ENCODE measurements around the gene DDX1.

GRCh38 chr2:15658911-15659310 lies 67.2 kb downstream of the DDX1 start:
- TF ChIP-seq, protein P1, sequence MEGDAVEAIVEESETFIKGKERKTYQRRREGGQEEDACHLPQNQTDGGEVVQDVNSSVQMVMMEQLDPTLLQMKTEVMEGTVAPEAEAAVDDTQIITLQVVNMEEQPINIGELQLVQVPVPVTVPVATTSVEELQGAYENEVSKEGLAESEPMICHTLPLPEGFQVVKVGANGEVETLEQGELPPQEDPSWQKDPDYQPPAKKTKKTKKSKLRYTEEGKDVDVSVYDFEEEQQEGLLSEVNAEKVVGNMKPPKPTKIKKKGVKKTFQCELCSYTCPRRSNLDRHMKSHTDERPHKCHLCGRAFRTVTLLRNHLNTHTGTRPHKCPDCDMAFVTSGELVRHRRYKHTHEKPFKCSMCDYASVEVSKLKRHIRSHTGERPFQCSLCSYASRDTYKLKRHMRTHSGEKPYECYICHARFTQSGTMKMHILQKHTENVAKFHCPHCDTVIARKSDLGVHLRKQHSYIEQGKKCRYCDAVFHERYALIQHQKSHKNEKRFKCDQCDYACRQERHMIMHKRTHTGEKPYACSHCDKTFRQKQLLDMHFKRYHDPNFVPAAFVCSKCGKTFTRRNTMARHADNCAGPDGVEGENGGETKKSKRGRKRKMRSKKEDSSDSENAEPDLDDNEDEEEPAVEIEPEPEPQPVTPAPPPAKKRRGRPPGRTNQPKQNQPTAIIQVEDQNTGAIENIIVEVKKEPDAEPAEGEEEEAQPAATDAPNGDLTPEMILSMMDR (IDR thresholded peaks at IDR 0.05) = no peak
- no peak for TF ChIP-seq ZFX (IDR thresholded peaks at IDR 0.05; ENCODE audit: borderline replicate concordance)
